ENCODE measurements around the gene SOX6. TPM values are rescaled to one million over a fixed set of nuclear protein-coding genes. Genes with fewer than 3 reads are reported as not detected.

The SOX6 gene
- total and polyA plus RNA-seq, 7 donors = 0.61 to 47.6 (median 14.6) TPM

DNA sequence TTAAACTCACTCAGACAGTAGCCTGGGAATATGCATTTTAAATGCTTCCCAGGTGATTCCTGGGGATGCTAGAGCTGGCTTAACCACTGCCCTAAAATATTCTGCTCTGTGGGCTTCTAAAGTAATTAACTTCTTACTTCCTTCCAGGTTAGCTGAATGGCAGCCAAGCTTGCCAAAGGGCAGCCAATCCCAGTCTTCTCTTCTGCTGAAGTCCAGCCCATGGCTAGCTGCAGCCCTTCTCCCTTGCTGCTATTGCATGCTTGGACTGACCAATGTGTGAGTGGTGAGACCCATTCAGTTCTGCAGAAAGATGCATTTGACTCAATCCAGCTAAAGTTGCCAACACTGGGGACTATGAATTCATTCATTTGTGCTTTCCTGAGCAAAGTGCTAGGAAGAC lies 411.9 kb downstream of the SOX6 start:
- no peak overlapping the region for H3K27ac ChIP-seq
- intact Hi-C loops (cut with DNase I) = loop anchor here (5.0 kb wide), 1 partner anchor 668 kb away; no protein-coding TSS in a partner anchor
- no peaks in the 10 kb centered on the region for H3K27me3 ChIP-seq (ENCODE audit: insufficient read depth in 3 of 3, low read length in 2 of 3)
- no peak overlapping the region for H3K4me3 ChIP-seq
- ATAC-seq (no peak), DNase-seq (no peak)
- TF ChIP-seq, protein P1, sequence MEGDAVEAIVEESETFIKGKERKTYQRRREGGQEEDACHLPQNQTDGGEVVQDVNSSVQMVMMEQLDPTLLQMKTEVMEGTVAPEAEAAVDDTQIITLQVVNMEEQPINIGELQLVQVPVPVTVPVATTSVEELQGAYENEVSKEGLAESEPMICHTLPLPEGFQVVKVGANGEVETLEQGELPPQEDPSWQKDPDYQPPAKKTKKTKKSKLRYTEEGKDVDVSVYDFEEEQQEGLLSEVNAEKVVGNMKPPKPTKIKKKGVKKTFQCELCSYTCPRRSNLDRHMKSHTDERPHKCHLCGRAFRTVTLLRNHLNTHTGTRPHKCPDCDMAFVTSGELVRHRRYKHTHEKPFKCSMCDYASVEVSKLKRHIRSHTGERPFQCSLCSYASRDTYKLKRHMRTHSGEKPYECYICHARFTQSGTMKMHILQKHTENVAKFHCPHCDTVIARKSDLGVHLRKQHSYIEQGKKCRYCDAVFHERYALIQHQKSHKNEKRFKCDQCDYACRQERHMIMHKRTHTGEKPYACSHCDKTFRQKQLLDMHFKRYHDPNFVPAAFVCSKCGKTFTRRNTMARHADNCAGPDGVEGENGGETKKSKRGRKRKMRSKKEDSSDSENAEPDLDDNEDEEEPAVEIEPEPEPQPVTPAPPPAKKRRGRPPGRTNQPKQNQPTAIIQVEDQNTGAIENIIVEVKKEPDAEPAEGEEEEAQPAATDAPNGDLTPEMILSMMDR (IDR thresholded peaks at IDR 0.05) = no peak
- H3K36me3 ChIP-seq (ENCODE audit: insufficient read depth in 1 of 2, low read depth in 1 of 2) = no peaks in the 10 kb centered on the region
- H3K9me3 ChIP-seq = no peaks in the 10 kb centered on the region
- no peaks in the 10 kb centered on the region for H3K4me1 ChIP-seq

DNA sequence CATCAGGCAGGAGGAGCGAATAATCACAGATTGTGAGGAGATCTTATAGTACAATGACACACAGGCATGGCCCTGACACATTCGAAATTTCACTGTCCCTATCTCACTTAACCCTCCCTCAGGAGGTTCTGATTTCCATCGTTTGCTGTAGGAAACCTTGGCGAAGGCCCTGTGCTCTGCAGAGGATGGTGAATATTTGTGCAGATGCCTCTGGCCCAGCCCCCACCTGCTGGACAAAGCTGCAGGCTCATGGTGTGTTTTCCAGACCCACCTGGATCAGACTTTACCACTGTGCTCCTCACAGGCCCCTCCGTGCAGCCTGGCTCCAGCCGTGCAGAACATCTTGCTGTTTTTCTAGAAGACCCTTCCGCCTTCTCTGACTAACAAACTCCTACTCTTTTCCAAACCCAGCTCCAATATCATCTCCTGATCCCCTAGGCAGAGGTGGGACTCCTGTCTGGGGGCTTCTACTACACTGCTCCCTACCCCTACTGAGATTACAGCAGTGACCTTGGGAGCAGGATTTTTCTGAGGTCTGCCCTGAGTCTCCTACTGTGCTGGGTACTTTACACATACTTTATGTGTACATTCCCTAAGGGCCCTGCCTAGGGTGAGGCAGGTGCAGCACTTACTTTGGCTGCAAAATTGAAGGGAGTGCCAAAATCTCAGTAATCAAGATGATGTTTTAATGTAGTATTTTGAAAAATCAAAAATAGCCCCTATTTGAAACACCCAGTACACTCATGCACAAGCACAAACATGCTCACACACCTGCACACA lies 412.7 kb downstream of the SOX6 start:
- Histone ChIP-seq H3K27me3 (ENCODE audit: insufficient read depth in 3 of 3, low read length in 2 of 3) (no peaks in the 10 kb centered on the region), H3K27ac (no peak overlapping the region), H3K4me3 (no peak overlapping the region), H3K9me3 (no peaks in the 10 kb centered on the region), H3K4me1 (no peaks in the 10 kb centered on the region), H3K36me3 (ENCODE audit: insufficient read depth in 1 of 2, low read depth in 1 of 2) (no peaks in the 10 kb centered on the region)
- DNase-seq (no peak), ATAC-seq (no peak)
- TF ChIP-seq, protein P1 (IDR thresholded peaks at IDR 0.05) = no peak
- 81 to 86% (median 84%) methylated on average over 7 of the region's 7 CpGs for WGBS, 3 donors
- intact Hi-C loops (cut with DNase I) = loop anchor here (5.0 kb wide), 1 partner anchor 669 kb away; no protein-coding TSS in a partner anchor

DNA sequence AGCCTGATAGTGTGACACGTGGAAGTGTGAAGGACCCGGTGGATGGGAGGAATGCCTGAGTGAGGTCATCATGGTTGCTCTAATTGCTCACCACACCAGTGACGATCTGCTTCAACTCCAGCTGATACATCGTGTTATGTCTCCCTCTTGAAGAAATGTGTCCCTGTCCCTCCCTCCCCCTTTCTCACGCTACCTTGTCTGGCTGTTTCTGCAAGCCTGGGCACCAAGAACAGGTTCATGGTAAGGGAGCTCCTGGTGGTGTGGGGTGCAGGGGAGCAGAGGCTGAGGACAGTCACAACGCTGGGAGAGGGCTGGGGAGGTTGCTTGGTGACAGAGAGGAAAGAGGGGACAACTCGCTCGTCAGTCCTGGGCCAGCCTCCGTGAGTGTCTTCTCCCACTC lies 413.4 kb downstream of the SOX6 start:
- intact Hi-C loops (cut with DNase I) = loop anchor here (5.0 kb wide), 1 partner anchor 669 kb away; no protein-coding TSS in a partner anchor
- TF ChIP-seq, protein P1 (IDR thresholded peaks at IDR 0.05) = no peak
- Histone ChIP-seq H3K27ac (no peak overlapping the region), H3K4me3 (no peak overlapping the region), H3K27me3 (ENCODE audit: insufficient read depth in 3 of 3, low read length in 2 of 3) (no peaks in the 10 kb centered on the region), H3K4me1 (no peaks in the 10 kb centered on the region), H3K9me3 (no peaks in the 10 kb centered on the region), H3K36me3 (ENCODE audit: insufficient read depth in 1 of 2, low read depth in 1 of 2) (no peaks in the 10 kb centered on the region)
- ATAC-seq (no peak), DNase-seq (no peak)
- WGBS, 3 donors = 94 to 99% (median 94%) methylated on average over 9 of the region's 9 CpGs

DNA sequence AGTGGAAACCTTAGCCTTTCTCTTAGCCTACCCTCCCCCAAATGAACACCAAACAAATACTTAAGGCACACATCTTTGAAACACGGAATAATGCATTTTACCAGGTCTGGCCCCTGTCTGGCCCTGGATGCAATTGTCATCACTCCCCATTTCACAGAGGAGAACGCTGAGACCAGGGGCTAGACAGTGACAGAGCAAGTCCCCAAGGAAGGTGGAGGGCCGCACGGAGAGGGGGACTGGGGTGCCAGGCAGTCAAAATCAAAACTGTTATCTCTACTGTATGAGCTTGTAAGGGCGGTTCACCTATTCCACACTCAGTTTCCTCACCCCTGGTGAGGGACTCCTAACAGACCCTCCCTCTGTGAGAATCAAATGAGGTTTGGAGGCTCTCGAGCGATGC lies 414.2 kb downstream of the SOX6 start:
- TF ChIP-seq, protein P1 (IDR thresholded peaks at IDR 0.05) = no peak
- intact Hi-C loops (cut with DNase I) = loop anchor here (5.0 kb wide), 1 partner anchor 670 kb away; no protein-coding TSS in a partner anchor
- H3K27me3 ChIP-seq (ENCODE audit: insufficient read depth in 3 of 3, low read length in 2 of 3) = no peaks in the 10 kb centered on the region
- no peak overlapping the region for H3K4me3 ChIP-seq
- ATAC-seq (no peak), DNase-seq (no peak)
- H3K9me3 ChIP-seq = no peaks in the 10 kb centered on the region
- 97 to 100% (median 98%) methylated on average over 7 of the region's 7 CpGs for WGBS, 3 donors
- no peaks in the 10 kb centered on the region for H3K4me1 ChIP-seq
- no peaks in the 10 kb centered on the region for H3K36me3 ChIP-seq (ENCODE audit: insufficient read depth in 1 of 2, low read depth in 1 of 2)
- no peak overlapping the region for H3K27ac ChIP-seq

All from psoas muscle (tissue), 8 donors.